ENCODE measurements around the gene NACAD.

- no peak for TF ChIP-seq EP300 (IDR thresholded peaks at IDR 0.05)
- TF ChIP-seq CTCF (IDR thresholded peaks at IDR 0.05): no peak
- TF ChIP-seq POLR2A (IDR thresholded peaks at IDR 0.05): no peak
These were observed 27.4 kb downstream of the NACAD start for GRCh38 chr7:45061352-45061751.

All from stomach (tissue), 4 donors.